ENCODE data around the gene PRKAG1.
"Not testable (repeated sequence)": the region's sequence is repeated elsewhere in the genome, so short reads cannot be mapped to it uniquely, and the experiment has no call there.

PRKAG1 gene

GRCh38 chr12:49018261-49019119 is at the start of gene PRKAG1:
PRKAG1 (minus strand) TSS chr12:49018776; CDS start chr12:49018740, 36 bp downstream.
- DNase-seq (ENCODE audit: low read depth in 3 of 3): peak; percentile 85 to 93 (median 89)

DNA sequence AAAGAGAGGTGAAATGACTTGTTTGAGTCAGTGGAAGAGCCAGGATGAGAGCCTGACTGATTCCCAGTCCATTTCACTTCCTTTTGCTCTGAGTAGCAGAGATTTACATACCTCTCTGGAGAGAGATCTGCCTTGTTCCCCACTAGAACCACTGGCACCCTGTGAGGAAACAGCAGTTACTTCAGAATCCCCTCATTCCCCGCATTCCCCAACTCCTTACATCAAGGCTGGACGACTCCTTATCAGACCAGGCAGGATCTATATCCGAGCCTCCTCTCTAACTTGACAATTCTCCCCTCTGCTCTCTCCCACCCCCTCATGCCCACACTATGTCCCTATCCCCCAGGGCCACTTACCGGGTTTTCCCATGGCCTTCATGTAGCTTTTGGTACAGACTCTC is 47.5 kb upstream of the PRKAG1 start:
- DNase-seq (ENCODE audit: low read depth in 3 of 3): no peak

DNA sequence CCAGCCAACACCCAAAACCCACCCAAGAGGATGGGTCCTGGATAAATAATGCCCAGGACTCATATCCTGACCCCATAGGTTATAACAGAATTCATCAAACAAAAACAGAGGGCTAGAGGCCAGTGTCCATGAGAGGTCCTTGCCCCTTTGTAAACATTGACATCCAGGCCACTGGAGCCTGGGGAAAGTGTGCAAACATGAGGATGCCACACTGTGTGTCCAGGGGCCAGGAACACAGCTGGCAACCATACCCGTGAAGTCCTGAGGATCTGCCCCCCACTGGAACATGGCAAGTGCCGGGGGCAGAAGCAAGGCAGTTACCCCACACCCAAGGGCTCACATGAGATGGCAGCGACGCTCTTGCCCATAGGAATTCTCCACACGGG is 46.2 kb upstream of the PRKAG1 start:
- no peak for DNase-seq (ENCODE audit: low read depth in 3 of 3)

- not testable (repeated sequence) for DNase-seq (ENCODE audit: low read depth in 3 of 3)
Measured at GRCh38 chr12:49061916-49062315, 43.3 kb upstream of the PRKAG1 start.

DNA sequence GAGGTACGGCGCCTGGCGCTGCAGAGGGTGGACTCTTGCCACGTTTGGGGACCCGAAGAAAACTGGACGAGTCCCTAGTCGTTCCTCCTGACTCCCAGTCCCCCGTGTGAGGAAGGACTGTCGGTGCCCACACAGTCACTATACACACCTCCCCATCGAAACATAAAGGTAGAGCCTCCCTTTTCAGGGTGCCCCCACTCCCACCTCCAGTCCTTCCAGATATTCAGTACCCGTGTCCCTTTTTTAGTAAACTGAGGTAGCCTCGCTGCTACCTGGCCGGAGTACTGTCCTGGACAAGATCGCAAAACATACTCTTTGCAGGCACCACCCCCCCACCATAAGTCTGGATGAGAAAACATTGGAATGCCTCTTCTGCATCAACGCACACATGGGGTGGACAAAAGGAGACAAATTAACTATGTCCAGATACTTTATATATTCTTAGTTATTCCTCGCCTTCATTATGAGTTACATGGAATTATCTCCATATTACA is 42.6 kb upstream of the PRKAG1 start:
- no peak for DNase-seq (ENCODE audit: low read depth in 3 of 3)

- peak; percentile 80 to 83 (median 81) for DNase-seq (ENCODE audit: low read depth in 3 of 3)
Measured at GRCh38 chr12:49060237-49061156, 41.9 kb upstream of the PRKAG1 start, which contains the start of gene KMT2D. KMT2D (minus strand) TSS chr12:49060794; CDS start chr12:49055324, 5,470 bp downstream.

DNA sequence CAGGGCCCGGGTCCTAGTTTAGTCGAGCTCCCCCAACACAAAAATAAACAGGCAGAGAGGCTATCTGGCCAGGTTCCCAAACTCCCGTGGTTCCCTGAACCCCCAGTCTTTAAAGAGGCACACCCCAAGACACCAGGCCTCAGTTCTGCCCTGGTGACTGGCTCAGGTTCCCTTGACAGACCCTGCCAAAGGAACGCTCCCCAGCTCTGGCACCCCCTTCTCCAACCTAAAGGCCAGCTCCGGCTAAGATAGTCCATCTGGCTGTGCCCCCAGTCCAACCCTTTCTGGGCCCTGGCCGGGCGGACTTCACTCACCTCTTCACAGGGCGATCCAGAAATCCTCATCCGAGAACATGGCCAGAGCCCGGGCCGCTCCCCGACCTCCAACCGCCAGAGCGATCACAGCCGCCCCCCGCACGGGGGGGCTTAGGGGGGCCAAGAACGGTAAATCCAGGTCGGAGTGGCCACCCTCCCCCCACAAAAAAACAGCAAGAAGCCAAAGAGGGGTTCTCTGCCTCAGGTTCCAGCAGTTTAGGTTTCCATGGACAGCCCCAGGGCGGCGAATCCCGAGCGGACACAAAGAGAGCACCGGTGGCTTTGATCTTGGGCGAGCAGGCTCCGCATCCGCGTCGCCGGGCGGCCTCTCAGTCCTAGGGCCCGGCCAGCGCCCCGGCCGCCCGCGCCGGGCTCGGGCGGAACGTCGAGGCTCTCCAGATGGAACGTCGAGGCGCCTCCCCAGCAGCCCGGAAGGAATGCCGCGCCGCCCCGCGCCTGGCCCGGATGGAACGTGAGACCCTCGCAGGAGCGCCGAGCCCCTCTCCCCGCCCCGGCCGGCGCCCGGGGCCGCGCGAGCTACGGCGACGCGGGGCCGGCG is 41.0 kb upstream of the PRKAG1 start:
- DNase-seq (ENCODE audit: low read depth in 3 of 3): no peak

- DNase-seq (ENCODE audit: low read depth in 3 of 3): no peak
Measured at GRCh38 chr12:49059045-49059298, 40.4 kb upstream of the PRKAG1 start.

- DNase-seq (ENCODE audit: low read depth in 3 of 3): no peak
Measured at GRCh38 chr12:49058366-49059044, 39.9 kb upstream of the PRKAG1 start.

DNA sequence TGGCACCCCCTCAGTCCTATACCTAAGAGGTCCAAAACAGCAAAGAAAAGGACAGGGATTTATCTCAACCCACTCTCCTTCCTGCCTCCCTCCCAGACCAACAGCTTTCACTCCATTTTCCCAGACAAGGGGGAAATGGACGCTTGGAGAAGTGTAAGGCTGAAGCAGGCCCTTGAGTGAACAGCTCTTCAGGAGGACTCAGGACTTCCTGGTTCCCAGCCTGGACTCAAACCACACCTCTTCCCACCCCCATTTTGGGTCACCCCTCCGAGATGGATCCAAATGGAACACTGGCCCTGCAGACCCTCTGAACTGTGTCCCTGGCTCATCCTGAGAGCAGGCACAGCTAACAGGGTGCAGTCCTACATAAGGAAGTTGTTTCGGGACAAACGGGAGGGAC is 39.3 kb upstream of the PRKAG1 start:
- DNase-seq (ENCODE audit: low read depth in 3 of 3): no peak

GRCh38 chr12:49055978-49056754 is 37.6 kb upstream of the PRKAG1 start:
- DNase-seq (ENCODE audit: low read depth in 3 of 3): peak in 2 of 3 experiments; percentile 24 to 28

- no peak for DNase-seq (ENCODE audit: low read depth in 3 of 3)
Measured at GRCh38 chr12:49055092-49055491, 36.5 kb upstream of the PRKAG1 start.

DNA sequence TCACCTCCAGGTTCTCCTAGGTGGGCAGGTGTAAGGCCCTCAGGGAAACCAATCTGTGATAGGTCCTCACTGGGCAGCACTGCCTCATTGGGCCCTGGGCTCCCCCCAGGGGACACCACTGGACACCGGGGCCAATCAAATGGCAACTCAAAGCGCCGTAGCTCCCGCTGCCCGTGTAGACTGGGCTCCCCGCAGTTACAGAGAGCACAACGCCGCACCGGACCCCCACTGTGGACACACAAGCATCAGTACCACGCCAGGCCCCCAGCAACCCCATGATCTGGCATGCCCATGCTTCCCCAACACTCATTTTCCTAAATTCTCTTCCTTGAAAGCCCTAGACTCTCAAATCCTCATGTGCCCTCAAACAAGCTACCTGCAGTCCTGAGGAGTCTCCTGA is 35.9 kb upstream of the PRKAG1 start:
- no peak for DNase-seq (ENCODE audit: low read depth in 3 of 3)

DNA sequence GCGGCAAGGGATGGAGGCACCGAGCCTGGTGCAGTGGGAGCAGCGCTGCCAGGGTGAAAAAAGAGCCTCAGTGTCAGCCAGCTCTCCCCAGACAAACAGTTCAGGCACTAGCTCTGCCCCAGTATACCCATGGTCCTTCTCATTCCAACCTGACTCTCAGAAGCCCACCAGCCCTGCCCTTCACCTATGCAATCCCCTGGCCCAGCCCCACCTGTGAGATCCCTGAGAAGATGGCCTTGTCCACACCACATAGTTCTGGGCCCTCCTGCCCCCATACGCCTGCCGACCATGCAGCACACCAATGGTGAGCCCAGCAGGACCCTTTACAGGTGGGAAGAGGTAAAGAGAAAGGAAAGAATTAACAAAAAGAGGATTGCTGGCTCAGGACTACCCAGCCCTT is 35.5 kb upstream of the PRKAG1 start:
- DNase-seq (ENCODE audit: low read depth in 3 of 3): no peak

DNA sequence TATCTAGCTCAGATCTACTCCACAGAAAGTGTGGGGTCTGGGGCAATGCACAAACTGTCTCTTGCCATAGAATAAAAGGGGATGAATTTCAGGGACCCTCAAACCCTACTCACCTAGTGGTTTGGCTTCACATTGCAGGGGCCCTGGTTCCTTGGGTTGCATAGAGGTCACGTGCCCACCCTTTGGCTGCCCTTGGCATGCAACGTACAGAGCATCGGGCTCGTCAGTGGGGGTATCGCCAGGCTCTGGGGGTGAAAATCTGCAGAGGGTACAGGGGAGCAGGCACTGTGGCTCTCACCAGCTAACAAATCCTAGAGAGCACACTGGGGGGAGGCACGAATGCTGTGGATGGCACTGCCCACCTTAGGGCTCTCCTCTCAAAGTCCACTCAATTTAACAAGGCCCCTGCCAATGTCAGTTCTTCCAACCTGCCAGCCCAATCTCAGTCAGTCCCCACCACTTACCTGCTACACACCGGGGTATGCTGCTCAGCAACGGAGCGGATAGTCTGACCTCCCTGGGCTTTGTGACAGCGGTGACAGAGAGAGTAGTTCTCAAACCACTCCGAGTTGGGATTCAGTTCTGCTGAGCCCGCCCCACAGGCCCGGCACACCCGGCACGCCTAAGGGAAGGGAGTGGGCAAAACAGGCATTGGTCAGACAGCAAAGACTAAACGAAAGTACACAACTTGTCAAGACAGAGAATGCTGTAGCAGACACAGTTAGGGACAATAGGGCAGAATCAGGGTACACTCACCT is 34.1 kb upstream of the PRKAG1 start:
- DNase-seq (ENCODE audit: low read depth in 3 of 3): no peak

GRCh38 chr12:49051777-49052438 is 33.3 kb upstream of the PRKAG1 start:
- no peak for DNase-seq (ENCODE audit: low read depth in 3 of 3)

GRCh38 chr12:49051373-49051764 is 32.8 kb upstream of the PRKAG1 start:
- no peak for DNase-seq (ENCODE audit: low read depth in 3 of 3)

DNA sequence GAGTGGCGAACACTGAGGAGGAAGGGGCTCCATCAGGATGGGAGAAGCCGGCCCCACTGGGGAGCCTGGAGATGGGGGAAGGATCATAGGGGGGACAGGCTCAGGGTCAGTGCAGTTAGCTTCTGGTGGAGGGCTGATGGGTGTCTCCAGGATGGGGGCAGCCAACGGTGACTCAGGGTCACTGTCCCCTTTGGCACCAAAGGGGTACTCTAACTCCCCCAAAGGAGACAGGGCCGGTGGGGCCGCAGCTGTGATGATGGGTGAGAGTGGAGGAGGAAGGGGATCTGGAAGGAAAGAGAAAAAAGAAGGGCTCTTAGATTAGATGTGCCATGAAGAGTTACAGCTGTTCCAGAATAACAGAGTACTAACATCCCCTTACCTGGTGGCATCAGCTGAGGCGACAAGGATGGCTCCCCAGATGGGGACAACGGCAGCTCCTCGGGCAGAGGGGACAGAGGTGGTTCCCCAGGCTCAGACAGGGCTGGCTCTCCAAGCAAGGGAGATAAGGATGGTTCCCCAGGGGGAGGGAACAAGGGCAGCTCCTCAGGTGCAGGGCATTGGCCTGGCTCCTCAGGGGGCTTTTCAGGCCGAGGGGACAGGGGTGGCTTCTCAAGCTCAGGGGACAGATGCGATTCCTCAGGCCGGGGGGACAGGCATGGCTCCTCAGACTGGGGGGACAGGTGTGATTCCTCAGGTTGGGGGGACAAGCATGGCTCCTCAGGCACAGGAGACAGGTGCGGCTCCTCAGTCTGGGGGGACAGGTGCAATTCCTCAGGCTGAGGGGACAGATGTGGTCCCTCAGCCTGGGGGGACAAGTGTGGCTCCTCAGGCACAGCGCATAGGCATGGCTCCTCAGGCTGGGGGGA is 32.2 kb upstream of the PRKAG1 start:
- no peak for DNase-seq (ENCODE audit: low read depth in 3 of 3)
